Mesendoderm (in vitro differentiated cells): ENCODE measurements around the gene CHD9.
A peak's percentile ranks its signal among the peaks of the same experiment; 100 is the strongest.

ENCODE experiments used
- DNase-seq: peaks from one replicate; pipeline ENCODE4 v3.0.0; 2013
- H2AK5ac ChIP-seq: 2 replicates; pipeline ENCODE4 v1.6.1; 2013; ENCODE audit warnings: low read length, inconsistent platforms
- H2BK120ac ChIP-seq: 2 replicates; pipeline ENCODE4 v1.6.1; 2013; ENCODE audit warnings: low read depth, mild to moderate bottlenecking, low read length, moderate library complexity, mixed read lengths
- H2BK15ac ChIP-seq: replicated peaks from 2 replicates; pipeline ENCODE4 v1.6.1; 2013; ENCODE audit warnings: low read depth, mild to moderate bottlenecking, moderate library complexity
- H2BK5ac ChIP-seq: 2 replicates; pipeline ENCODE4 v1.6.1; 2013; ENCODE audit warnings: low read length, inconsistent platforms
- H3K18ac ChIP-seq: 2 replicates; pipeline ENCODE4 v1.6.1; 2013; ENCODE audit warnings: mild to moderate bottlenecking, low read length, mixed read lengths
- H3K23ac ChIP-seq: one replicate; pipeline ENCODE4 v1.6.1; 2013; ENCODE audit warnings: low read length
- H3K27ac ChIP-seq: 2 replicates; pipeline ENCODE4 v1.5.1; 2013; ENCODE audit warnings: low read depth, mild to moderate bottlenecking, inconsistent platforms, low read length, moderate library complexity
- H3K27me3 ChIP-seq: 2 replicates; pipeline ENCODE4 v1.6.1; 2013; ENCODE audit warnings: low read length, control low read depth, mild to moderate bottlenecking, inconsistent platforms; ENCODE audit not compliant: insufficient read depth, poor library complexity
- H3K36me3 ChIP-seq: 2 replicates; pipeline ENCODE4 v1.6.1; 2013; ENCODE audit warnings: low read length, inconsistent platforms; ENCODE audit not compliant: control insufficient read depth, insufficient read depth
- H3K4ac ChIP-seq: one replicate; pipeline ENCODE4 v1.6.1; 2013; ENCODE audit warnings: low read depth, mild to moderate bottlenecking, low read length, moderate library complexity
- H3K4me1 ChIP-seq: 2 replicates; pipeline ENCODE4 v1.6.1; 2013; ENCODE audit warnings: low read depth, low read length, inconsistent platforms; ENCODE audit not compliant: control insufficient read depth
- H3K4me2 ChIP-seq: 2 replicates; pipeline ENCODE4 v1.6.1; 2013; ENCODE audit warnings: low read length
- H3K4me3 ChIP-seq: 2 replicates; pipeline ENCODE4 v1.5.1; 2013; ENCODE audit warnings: mild to moderate bottlenecking, low read length
- H3K56ac ChIP-seq: one replicate; pipeline ENCODE4 v1.6.1; 2013; ENCODE audit warnings: low read length
- H3K79me1 ChIP-seq: 2 replicates; pipeline ENCODE4 v1.6.1; 2013; ENCODE audit warnings: low read length, inconsistent platforms
- H3K79me2 ChIP-seq: 2 replicates; pipeline ENCODE4 v1.6.1; 2013; ENCODE audit warnings: mild to moderate bottlenecking, low read length; ENCODE audit not compliant: control insufficient read depth, insufficient read depth
- H3K9ac ChIP-seq: 2 replicates; pipeline ENCODE4 v1.6.1; 2013; ENCODE audit warnings: low read length, inconsistent platforms
- H4K5ac ChIP-seq: one replicate; pipeline ENCODE4 v1.6.1; 2013; ENCODE audit warnings: low read length
- H4K8ac ChIP-seq: one replicate; pipeline ENCODE4 v1.6.1; 2013; ENCODE audit warnings: low read depth, mild to moderate bottlenecking, control low read depth, low read length, moderate library complexity
- WGBS: extraction: QIAGEN DNeasy Blood & Tissue Kit; methylation state at CpG from one replicate; pipeline ENCODE4 v1.1.7; 2013; ENCODE audit warnings: low lambda C conversion rate, missing lambda C conversion rate; ENCODE audit not compliant: insufficient coverage; ENCODE audit errors: extremely low coverage; 5-methylcytosine and 5-hydroxymethylcytosine counted together

The CHD9 gene

DNA sequence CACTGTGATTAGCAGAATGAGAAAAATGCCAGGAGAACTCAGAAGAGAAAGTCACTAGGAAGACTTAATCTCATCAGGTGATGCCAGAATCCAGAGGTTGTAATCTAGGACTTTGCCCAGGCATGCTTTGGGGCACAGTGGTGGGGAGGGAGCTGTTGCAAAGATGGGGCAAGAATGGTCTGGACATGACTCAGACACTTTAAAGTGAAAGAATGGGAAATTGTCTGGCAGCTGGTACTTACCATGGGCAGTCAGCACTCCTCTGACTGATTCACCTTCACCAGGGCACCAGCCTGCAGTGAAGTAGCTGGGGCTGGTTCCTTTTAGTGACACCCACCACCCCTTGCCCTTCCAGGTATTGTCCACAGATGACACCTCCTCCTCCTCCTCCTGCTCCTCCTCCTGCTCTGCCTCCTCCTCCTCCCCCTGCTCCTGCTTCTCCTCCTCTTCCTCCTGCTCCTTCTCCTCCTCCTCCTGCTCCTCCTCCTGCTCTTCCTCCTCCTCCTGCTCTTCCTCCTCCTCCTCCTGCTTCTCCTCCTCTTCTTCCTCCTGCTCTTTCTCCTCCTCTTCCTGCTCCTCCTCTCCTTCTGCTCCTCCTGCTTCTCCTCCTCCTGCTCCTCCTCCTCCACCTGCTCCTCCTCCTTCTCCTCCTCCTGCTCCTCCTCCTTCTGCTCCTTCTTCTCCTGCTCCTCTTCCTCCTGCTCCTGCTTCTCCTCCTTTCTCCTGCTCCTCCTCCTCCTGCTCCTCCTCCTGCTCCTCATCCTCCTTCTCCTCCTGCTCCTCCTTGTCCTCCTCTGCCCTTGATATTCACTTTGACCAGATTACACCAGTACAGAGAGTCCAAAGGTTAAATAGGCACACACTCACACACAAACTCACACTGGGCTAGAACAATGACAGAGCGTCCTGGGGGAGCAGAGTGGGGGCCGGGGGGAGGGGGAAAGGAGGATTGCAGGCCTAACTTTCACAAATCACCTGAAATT is 2.0 kb upstream of the CHD9 start, which contains the start of gene CHD9NB:
CHD9NB (minus strand) TSS at position 379 of the 983 bp plus-strand sequence. CDS start 8,739 bp downstream, outside the sequence.
- no peak within 1 kb of the TSS for H4K8ac ChIP-seq
- no peak within 1 kb of the TSS for H3K27ac ChIP-seq
- H3K79me2 ChIP-seq = peaks cover 1% of the 10 kb centered on the region
- no peak within 1 kb of the TSS for H3K23ac ChIP-seq
- no peak within 1 kb of the TSS for H2BK15ac ChIP-seq
- H3K4ac ChIP-seq = no peak within 1 kb of the TSS
- no peaks in the 10 kb centered on the region for H3K36me3 ChIP-seq
- DNase-seq = peak; percentile 49
- WGBS = no CpG with 5 or more reads among the region's 2 CpGs
- H2BK120ac ChIP-seq = no peak within 1 kb of the TSS
- no peak within 1 kb of the TSS for H2AK5ac ChIP-seq
- H3K4me3 ChIP-seq = no peak within 1 kb of the TSS
- H3K27me3 ChIP-seq = no peaks in the 10 kb centered on the region
- no peak within 1 kb of the TSS for H3K4me2 ChIP-seq
- H4K5ac ChIP-seq = no peak within 1 kb of the TSS
- peaks cover 2% of the 10 kb centered on the region for H3K79me1 ChIP-seq
- H2BK5ac ChIP-seq = no peak within 1 kb of the TSS
- H3K56ac ChIP-seq = peak within 1 kb of the TSS; percentile 60
- H3K9ac ChIP-seq = no peak within 1 kb of the TSS
- H3K4me1 ChIP-seq = peaks cover 2% of the 10 kb centered on the region
- H3K18ac ChIP-seq = no peak within 1 kb of the TSS

DNA sequence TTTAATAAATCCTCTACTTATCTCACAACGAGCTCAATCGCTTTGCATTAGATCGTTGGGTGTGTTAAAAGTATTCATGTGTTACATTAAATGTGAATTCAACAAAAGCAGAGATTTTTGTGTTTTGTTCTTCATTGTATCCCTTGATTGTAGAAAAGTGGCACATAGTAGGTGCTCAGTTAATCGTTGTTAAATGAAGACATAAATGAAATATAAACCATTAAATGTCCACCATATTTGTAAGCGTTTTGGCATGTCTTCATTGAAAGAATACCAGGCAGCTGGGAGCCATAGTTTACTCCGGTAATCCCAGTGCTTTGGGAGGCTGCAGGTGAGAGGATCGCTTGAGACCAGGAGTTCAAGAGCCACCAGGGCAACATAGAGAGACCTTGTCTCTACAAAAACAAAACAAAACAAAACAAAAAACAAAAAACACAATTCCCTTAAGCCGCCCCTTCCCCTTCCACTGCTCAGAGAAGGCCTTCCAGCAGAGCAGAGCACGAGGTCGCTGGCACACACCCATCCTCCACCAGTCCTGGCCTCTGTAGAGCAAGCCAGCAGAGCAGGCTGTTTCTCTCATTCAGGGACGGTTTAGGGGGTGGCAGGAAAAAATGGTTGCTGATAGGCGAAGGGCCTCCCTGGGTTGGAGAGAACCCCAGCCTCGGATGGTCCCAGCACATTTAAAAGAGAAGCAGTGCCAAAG is 673 bp upstream of the CHD9 start:
- no peak overlapping the region for H2BK120ac ChIP-seq
- H4K5ac ChIP-seq = peak overlapping the region; percentile 21
- peak; percentile 50 for DNase-seq
- peak overlapping the region; percentile 76 for H3K9ac ChIP-seq
- peak overlapping the region; percentile 5 for H3K18ac ChIP-seq
- peaks cover 3% of the 10 kb centered on the region for H3K79me2 ChIP-seq
- H3K36me3 ChIP-seq = no peaks in the 10 kb centered on the region
- no CpG with 5 or more reads among the region's 13 CpGs for WGBS
- H3K56ac ChIP-seq = peak overlapping the region; percentile 84
- peak overlapping the region; percentile 1 for H4K8ac ChIP-seq
- H3K4me3 ChIP-seq = no peak overlapping the region
- H2BK5ac ChIP-seq = peak overlapping the region; percentile 74
- H3K4ac ChIP-seq = no peak overlapping the region
- peak overlapping the region; percentile 2 for H3K4me2 ChIP-seq
- no peak overlapping the region for H2BK15ac ChIP-seq
- no peaks in the 10 kb centered on the region for H3K27me3 ChIP-seq
- H3K4me1 ChIP-seq = peaks cover 2% of the 10 kb centered on the region
- H3K79me1 ChIP-seq = peaks cover 6% of the 10 kb centered on the region
- H2AK5ac ChIP-seq = no peak overlapping the region
- no peak overlapping the region for H3K27ac ChIP-seq
- H3K23ac ChIP-seq = no peak overlapping the region

- peak overlapping the region; percentile 49 for H3K4ac ChIP-seq
- peaks cover 7% of the 10 kb centered on the region for H3K79me1 ChIP-seq
- H3K27me3 ChIP-seq = no peaks in the 10 kb centered on the region
- peak overlapping the region; percentile 87 for H3K9ac ChIP-seq
- peak overlapping the region; percentile 90 for H3K27ac ChIP-seq
- H4K5ac ChIP-seq = no peak overlapping the region
- no peak overlapping the region for H2AK5ac ChIP-seq
- peaks cover 2% of the 10 kb centered on the region for H3K4me1 ChIP-seq
- H3K4me3 ChIP-seq = no peak overlapping the region
- peak overlapping the region; percentile 76 for H2BK15ac ChIP-seq
- H3K36me3 ChIP-seq = no peaks in the 10 kb centered on the region
- H4K8ac ChIP-seq = no peak overlapping the region
- peak overlapping the region; percentile 57 for H2BK5ac ChIP-seq
- no CpG with 5 or more reads among the region's 10 CpGs for WGBS
- no peak overlapping the region for H3K23ac ChIP-seq
- H3K56ac ChIP-seq = peak overlapping the region; percentile 90
- peak overlapping the region; percentile 91 for H3K18ac ChIP-seq
- H2BK120ac ChIP-seq = peak overlapping the region; percentile 30
- peak; percentile 95 for DNase-seq
- peaks cover 5% of the 10 kb centered on the region for H3K79me2 ChIP-seq
- peak overlapping the region; percentile 83 for H3K4me2 ChIP-seq
Observed at GRCh38 chr16:53055541-53056391, 975 bp downstream of the CHD9 start.

GRCh38 chr16:53056392-53056881 is 1.6 kb downstream of the CHD9 start:
- Histone ChIP-seq H3K4me2 (no peak overlapping the region), H4K5ac (no peak overlapping the region), H3K9ac (no peak overlapping the region), H3K4ac (peak overlapping the region; percentile 49), H3K27ac (no peak overlapping the region), H3K23ac (no peak overlapping the region), H2BK5ac (no peak overlapping the region), H2BK15ac (peak overlapping the region; percentile 76), H3K4me1 (peaks cover 2% of the 10 kb centered on the region), H3K56ac (no peak overlapping the region), H3K18ac (peak overlapping the region; percentile 32), H2BK120ac (peak overlapping the region; percentile 30), H3K27me3 (no peaks in the 10 kb centered on the region), H3K79me1 (peaks cover 7% of the 10 kb centered on the region), H2AK5ac (no peak overlapping the region), H4K8ac (no peak overlapping the region), H3K36me3 (no peaks in the 10 kb centered on the region), H3K4me3 (no peak overlapping the region), H3K79me2 (peaks cover 5% of the 10 kb centered on the region)
- DNase-seq = no peak
- WGBS = no CpG with 5 or more reads among the region's 8 CpGs

DNA sequence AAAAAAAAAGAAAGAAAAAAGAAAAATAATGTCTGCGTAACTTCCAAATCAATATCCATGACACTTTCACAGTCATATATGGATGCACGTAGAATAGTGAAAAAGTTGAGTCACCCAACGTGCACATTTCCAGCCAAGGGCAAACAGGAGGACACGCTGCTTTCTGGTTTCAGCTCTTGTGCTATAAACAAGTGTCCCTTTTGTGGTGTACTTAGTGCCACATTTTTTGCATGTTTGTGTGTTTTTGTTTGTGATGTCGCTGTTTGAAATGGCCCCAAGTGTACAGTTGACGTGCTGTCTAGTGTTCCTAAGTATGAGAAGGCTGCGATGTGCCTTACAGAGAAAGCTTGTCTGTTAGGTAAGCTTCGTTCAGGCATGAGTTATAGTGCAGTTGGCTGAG is 2.9 kb downstream of the CHD9 start:
- no peaks in the 10 kb centered on the region for H3K27me3 ChIP-seq
- no peak overlapping the region for H3K23ac ChIP-seq

More for the DNA sequence above, 2.9 kb downstream of the CHD9 start:
- Histone ChIP-seq H3K79me1 (peaks cover 8% of the 10 kb centered on the region), H3K79me2 (peaks cover 5% of the 10 kb centered on the region), H2AK5ac (no peak overlapping the region), H3K36me3 (no peaks in the 10 kb centered on the region), H2BK120ac (no peak overlapping the region), H3K4me3 (no peak overlapping the region), H3K18ac (no peak overlapping the region), H3K4me1 (peaks cover 2% of the 10 kb centered on the region), H3K4me2 (no peak overlapping the region), H3K9ac (no peak overlapping the region), H2BK5ac (no peak overlapping the region), H2BK15ac (no peak overlapping the region), H3K27ac (no peak overlapping the region), H4K5ac (no peak overlapping the region), H3K56ac (no peak overlapping the region), H3K4ac (no peak overlapping the region), H4K8ac (no peak overlapping the region)
- no CpG with 5 or more reads among the region's 8 CpGs for WGBS
- DNase-seq = no peak
